HG02970 (cell line): ENCODE data around the gene TCEANC.
"Not testable (repeated sequence)": the region's sequence is repeated elsewhere in the genome, so short reads cannot be mapped to it uniquely, and the experiment has no call there.

Source experiments
- ATAC-seq: cut with Tn5 transposase; IDR thresholded peaks from one replicate; pipeline ENCODE4 v1.9.1; 2021; ENCODE audit warnings: mild to moderate bottlenecking, moderate library complexity, moderate number of reproducible peaks; ENCODE audit not compliant: unreplicated experiment, low FRiP score

TCEANC gene, protein sequence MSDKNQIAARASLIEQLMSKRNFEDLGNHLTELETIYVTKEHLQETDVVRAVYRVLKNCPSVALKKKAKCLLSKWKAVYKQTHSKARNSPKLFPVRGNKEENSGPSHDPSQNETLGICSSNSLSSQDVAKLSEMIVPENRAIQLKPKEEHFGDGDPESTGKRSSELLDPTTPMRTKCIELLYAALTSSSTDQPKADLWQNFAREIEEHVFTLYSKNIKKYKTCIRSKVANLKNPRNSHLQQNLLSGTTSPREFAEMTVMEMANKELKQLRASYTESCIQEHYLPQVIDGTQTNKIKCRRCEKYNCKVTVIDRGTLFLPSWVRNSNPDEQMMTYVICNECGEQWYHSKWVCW

DNA sequence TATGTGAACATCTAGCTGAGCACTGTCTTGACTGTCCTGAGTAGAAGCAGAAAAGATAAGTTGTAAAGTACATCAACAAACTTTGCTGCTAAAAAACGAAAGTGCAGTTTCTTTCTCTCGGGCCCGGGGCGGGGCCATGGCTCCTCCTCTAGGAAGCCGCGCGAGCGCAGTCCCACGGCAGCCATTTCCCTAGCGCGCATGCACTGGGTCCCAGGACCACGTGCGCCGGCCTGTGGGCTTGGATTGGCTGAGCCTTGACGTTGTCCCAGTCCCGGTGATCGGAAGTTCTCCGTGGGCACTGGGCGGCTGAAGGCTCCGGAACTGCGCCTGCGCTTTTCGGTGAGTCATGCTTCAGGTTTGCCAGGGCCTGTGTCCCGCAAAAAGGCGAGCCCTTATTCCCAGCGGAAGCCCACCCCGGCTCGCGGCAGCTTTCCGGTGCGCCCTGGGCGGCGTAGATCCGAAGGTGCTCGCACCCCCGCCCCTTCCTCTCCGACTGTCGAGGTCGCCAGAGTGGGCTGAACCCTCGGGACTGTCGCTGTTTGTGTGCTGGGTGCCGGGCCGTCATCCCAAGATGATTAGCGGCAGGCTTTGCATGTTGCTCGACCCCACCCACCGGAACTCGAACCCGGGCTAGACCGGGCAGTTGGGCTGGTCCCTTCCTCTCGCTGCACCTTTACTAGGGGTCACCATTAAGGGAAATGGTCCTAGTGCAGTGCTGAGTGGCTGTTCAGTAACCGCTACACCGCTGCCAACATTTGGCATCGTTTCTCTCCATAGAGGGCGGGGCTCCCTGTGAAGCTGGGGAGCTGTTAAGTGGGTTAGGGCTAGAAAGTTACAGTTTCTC is at the start of gene TCEANC:
TCEANC (plus strand) TSS at position 292 of the 844 bp plus-strand sequence. CDS start 9,368 bp downstream, outside the sequence.
- ATAC-seq = peak; percentile 95

DNA sequence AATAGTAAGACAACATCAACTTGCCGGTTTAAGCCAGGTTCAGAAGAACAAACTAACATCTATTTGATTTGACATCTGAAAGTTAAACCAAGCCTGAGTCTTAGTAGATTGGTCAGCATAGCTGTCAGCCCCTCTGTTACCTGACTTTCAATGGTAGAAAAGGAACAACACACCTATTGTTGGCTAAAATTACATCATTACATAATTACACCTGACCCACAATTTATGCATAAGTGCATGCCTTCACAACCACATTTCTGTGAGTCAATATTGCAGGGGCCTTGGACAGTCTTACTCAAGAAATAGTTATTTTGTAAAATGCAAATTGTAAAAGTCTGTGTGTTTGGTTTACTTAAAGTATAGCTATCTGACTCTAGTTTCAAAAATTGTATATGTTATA is 47.3 kb upstream of the TCEANC start:
- ATAC-seq = no peak

DNA sequence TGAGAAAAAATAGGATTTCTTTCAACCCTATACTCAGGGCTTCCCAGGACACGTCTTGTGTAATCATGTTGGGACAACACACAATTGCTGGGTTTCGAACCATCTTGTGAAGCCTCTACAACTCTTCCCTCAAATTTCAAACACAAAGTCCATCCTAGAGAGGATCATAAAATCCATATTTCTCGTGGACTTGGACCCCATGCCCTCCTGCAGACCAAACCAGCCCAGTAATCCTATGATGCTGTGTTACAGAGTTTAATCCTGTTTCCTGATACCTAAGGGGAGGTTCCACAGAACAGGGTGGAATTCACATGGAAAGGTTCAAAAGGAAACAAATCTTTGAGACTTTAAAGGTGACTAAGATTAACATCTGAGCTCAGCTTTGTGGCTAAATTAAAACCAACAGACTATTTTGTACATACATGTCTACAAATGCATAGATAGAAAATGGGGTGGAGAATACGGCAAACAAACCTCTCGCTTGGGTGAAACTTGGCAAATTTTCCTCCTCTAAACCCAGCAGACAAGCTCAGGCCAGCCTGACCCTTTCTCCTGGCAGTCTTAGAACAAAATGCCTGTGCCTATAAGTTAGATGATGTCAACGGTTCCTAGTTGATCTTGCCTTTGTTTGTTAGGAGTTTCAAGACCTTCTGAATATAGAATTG is 45.5 kb upstream of the TCEANC start:
- no peak for ATAC-seq

DNA sequence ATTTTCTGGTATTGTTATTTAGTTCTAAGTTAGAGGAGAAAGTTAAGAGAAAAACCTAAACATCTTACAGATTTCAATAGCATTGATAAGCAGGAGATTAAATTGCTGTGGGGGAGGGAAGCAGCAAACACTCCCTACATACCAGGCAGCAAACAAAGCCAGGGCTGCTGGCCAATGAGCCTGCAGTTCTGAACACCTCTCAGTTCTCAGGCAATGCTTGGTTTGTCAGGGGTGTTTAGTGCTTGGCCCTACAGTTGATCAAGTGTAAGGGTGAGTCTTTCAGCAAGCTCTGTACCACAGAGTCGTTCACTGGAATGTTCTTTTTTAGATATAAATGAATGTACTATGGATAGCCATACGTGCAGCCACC is 45.0 kb upstream of the TCEANC start:
- no peak for ATAC-seq

DNA sequence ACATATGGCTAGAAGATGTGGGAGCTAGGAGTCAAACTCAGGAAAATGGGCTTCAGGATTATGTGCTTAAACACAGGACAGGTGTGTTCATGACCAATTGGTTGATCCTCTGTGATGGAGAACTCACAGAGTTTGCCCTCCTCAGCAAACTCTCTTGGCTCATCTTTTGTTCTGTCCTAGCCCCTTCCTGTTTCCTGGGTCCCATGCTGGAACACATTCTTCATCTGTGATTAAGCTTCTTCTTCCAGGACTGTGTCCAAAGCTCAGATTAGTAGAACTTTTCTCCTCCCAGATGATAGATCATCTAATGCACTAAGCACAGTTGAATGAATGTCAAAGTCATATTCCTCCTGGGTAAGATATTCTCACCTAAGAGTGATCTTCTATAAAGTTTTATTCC is 38.8 kb upstream of the TCEANC start:
- no peak for ATAC-seq

DNA sequence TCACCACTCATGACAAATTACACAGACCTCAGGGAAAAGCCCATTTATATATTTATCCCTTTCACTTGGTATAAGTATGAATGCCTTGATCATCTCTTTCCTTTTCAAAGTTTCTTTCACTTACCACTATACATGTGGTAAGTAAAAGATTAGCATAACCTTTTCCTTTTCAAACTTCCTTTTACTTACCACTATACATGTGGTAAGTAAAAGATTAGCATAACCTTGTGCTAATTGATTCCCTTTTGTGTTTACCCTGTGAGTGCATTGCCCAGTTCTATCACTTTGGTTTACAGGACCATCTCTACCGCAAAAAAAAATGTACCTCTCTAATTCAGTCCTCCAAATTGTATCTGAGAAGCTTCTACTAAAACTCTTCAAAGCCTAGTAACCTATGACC is 32.7 kb upstream of the TCEANC start:
- ATAC-seq = no peak

DNA sequence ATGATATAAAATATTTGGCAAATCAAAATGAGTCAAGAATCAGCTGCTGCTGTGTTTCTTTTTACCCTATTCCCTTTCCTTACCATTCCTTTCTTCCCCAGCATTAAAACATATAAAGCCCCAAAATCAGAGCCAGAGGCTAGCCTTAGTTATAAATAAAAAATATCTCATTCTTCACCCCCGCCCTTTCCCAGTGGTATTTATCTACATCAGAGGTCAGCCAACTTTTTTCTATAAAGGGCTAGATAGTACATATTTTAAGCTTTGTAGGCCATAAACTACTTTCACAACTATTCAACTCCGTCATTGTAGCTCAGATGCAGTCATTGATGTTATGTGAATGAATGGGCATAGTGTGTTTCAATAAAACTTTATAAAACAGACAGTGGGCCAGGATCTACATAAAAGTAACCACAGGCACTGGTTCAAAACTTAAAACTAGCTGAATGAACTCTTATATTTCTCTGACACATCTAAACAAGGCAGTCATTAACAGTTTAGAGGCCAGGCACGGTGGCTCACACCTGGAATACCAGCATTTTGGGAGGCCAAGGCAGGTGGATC is 30.5 kb upstream of the TCEANC start:
- ATAC-seq = no peak

DNA sequence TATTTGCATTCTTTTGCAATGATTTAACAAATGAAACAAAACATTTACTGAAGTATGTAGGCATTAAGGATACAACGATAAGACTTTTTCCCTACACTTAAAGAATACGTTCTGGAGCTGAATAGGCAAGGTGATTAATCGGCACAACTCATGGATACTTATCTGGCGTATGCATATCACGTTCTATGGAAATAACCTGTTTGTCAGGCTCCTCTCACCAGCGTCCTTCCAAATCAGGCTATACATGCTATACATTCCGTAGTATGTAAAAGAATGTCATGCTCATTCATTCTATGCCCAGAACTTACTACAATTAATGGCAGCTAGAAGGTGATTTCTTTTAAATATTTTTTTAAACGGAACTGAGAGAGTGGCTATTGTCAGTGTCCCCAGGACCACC is 25.6 kb upstream of the TCEANC start:
- no peak for ATAC-seq

DNA sequence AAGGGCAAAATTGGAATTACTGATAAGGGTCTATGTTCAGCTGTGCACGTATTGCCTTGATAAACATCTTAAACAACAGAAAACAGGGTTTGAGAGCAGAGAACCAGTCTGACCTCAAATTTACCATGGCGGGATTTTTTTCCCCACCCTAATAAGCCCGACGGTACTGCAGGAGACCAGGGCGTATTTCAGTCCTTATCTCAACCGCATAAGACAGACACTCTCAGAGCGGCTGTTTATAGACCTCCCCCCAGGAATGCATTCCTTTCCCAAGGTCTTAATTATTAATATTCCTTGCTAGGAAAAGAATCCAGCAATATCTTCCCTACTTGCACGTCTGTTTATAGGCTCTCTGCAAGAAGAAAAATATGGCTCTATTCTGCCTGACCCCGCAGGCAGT is 15.7 kb upstream of the TCEANC start:
- not testable (repeated sequence) for ATAC-seq

DNA sequence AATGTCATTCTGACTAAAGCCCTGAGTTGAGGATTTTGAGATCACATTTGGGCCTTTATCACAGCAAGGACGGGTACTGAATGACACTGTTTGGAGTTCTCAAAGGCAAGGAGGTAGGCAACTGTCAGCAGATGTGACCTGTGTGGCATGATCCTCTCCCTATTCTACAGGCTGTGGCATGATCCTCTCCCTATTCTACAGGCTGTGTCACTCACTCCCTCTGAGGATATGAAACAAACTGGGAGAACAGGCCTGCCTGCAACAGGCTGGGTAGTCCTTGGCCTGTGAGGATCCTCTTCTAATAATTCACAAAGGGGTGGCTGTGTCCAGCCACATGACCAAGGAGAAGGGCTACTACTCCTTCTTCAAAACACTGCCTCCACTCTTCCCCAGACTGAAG is 14.9 kb upstream of the TCEANC start:
- ATAC-seq = no peak

DNA sequence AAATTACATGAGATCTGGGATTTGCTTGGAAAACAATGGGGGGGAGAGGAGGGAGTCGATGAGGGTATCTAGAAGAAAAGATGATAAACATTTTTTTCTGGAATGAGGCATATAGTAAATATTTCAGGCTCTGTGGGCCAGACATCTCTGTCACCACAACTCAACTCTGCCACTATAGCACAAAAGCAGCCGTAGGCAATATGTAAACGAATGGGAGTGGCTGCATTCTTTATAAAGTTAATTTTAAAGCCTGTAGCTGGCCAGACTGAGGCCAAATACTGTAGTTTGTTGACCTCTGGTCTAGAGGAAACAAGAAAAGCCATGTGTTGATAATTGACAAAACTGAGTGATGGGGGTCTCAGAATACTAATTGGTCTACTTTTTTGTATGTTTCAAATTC is 14.1 kb upstream of the TCEANC start:
- no peak for ATAC-seq

DNA sequence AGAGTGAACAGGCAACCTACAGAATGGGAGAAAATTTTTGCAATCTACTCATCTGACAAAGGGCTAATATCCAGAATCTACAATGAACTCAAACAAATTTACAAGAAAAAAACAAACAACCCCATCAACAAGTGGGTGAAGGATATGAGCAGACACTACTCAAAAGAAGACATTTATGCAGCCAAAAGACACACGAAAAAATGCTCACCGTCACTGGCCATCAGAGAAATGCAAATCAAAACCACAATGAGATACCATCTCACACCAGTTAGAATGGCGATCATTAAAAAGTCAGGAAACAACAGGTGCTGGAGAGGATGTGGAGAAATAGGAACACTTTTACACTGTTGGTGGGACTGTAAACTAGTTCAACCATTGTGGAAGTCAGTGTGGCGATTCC is 11.3 kb upstream of the TCEANC start:
- not testable (repeated sequence) for ATAC-seq

DNA sequence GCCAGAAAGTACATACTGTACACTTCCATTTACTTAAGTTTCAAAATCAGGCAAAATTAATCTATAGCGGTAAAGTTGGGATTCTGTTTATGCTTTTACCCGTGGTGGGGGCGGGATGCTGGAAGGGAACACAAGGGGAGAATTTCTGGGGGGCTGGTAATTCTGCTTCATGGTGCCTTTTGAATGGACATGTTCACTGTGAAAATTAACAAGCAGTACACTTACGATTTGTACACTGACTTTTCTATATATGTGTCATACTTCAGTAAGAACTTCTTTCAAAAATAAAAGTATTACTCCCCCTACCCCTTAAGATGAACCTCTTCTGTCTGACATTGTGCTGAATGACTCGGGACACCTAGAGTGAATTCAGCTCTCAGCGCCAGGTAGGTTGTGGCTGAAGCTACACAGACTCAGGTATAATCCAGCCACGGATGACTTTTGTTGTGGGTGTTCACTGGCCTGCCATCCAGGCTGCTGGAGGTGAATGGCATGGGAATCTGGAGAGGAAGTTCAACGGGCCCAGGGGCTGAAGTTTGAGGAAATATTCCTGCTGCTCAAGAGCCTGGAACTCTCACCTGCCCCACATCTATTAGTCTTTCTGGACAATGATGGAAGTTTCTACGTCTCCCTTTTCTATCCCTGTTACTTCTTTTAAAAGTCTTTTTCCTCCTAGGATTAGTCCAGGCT is 7.3 kb upstream of the TCEANC start:
- ATAC-seq = no peak

DNA sequence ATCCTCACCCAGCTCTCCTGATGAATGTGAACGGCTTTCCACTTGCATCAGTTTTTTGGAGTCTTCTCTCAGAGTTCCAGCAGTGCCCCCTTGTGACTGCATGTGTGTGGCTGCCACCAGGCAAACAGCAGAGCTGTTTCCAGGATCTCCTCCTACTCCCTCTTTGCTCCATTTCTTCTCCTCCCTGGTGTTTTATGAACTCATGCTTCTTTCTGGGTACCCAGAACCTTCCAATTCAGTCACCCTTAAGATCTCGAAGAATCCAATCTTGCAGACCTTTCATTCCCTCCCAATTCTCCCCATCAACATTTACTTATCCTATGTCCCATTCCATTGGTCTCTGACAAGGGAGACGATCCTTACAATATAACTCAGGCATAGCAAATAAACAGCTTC is 6.8 kb upstream of the TCEANC start:
- no peak for ATAC-seq

DNA sequence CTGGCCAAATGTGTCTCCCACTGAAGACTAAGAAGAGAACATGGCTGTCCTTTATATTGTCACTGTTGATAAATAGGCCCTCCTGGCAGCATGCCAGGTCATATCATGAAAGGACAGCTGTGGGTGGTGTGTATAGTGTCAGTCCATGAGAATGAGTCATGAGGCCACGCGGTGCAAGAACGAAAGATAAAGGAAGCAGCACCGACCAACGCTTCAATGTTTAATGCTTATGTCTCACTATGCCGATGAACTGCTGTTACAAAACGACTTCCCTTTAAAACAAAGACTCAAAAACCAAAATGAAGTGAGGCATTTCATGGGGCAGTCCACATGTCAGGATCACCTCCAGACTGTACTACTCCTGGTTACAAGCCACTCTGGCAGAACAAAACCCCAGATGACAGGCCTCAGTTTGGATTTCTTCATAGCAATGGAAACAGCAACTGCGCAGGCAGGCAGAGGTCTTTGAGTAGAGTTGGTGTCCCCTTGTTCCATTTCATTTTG is 5.2 kb upstream of the TCEANC start:
- no peak for ATAC-seq

DNA sequence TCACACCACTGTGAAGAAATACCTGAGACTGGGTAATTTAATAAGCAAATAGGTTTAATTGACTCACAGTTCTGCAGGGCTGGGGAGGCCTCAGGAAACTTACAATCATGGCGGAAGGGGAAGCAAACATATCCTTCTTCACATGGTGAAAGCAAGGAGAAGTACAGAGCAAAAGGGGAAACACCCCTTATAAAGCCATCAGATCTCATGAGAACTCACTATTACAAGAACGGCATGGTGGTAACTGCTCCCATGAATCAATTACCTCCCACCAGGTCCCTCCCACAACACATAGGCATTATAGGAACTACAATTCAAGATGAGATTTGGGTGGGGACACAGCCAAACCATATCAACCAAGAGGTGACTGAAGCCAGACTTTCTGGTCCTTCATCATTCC is 4.6 kb upstream of the TCEANC start:
- not testable (repeated sequence) for ATAC-seq

DNA sequence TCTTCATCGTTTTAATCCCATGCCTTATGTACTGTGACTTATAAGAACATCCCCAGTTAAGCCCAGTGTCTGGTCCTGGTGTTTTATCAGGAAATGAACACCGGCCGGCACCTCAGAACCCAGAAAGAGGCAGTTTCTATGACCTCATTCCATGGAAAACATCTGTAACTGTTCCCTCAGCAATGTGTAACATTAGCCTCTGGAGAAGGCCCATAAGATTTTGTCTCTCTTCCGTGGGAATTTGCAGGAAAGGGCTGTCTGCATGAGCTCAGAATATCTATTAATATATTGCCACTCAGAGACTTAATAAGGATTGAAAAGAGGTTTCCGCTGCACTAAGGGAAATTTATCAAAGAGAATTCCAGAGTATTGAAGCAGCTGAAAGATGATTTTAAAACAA is 3.1 kb upstream of the TCEANC start:
- no peak for ATAC-seq

DNA sequence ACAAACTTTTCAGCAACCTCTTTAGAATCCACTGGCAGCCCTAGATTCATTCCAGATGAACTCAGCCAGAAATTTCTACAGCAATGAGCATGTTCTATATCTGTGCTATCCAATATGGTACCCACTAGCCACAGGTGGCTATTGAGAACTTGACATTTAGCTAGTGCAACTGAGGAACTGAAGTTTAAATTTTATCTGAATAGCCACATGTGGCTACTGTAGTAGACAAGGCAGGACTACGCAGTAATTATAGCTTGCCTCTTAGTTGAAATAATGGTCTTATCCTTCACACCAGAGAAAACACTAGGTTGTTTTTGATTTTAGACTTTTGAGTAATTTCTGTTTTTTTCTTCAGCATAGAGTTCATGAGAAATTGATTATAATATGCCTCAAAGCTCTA is 2.6 kb upstream of the TCEANC start:
- ATAC-seq = no peak

DNA sequence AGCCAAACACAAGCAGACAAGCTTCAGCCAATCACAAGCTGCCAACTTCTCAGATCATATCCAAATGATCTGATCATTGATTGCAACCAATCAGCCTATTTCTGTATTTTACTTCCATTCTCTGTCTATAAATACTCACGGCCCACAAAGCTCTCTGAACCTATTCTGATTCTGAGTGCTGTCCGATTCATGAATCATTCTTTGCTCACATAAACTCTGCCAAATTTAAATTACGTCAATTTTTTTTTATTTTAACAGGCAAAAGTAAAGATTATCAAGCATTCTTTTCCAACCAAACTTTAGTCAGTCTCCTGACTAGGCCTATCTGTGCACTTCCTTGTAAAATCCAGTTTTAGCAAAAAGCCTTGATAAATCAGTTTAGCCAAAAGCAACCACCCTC is 1.8 kb upstream of the TCEANC start:
- ATAC-seq = no peak

DNA sequence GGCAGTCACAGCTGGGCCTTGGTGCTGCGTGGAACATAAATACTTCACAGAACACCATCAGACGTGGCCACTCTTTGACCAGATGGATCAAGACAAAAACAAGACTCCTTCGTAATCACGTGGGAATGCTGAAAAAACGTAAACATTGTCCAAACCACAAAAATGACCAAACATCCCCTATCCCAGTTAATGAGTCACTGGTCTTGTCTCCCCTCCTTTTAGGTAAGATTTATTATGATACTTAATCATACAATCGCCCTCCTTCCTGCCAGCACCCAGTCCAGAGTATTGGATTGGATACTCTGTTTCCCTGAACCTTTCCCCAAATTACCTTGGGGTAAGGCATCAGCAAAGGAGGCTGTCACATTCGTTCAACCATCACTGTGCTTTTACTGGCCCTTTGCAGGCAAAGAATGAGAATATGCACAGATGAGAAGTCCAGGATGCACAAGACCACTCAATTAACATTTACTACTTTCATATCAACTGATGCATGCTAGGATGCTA is 601 bp upstream of the TCEANC start:
- no peak for ATAC-seq
